Amygdala (tissue), 56 donors: ENCODE measurements around the gene HIPK1.
"Not testable (repeated sequence)": the region's sequence is repeated elsewhere in the genome, so short reads cannot be mapped to it uniquely, and the experiment has no call there.

Experiments
- DNase-seq, 56 donors: peaks; one replicate each; lab custom pipeline; 2025; lab: John Stamatoyannopoulos, UW

Gene HIPK1

DNA sequence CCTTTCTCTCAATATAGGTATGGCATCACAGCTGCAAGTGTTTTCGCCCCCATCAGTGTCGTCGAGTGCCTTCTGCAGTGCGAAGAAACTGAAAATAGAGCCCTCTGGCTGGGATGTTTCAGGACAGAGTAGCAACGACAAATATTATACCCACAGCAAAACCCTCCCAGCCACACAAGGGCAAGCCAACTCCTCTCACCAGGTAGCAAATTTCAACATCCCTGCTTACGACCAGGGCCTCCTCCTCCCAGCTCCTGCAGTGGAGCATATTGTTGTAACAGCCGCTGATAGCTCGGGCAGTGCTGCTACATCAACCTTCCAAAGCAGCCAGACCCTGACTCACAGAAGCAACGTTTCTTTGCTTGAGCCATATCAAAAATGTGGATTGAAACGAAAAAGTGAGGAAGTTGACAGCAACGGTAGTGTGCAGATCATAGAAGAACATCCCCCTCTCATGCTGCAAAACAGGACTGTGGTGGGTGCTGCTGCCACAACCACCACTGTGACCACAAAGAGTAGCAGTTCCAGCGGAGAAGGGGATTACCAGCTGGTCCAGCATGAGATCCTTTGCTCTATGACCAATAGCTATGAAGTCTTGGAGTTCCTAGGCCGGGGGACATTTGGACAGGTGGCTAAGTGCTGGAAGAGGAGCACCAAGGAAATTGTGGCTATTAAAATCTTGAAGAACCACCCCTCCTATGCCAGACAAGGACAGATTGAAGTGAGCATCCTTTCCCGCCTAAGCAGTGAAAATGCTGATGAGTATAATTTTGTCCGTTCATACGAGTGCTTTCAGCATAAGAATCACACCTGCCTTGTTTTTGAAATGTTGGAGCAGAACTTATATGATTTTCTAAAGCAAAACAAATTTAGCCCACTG, 11.5 kb downstream of the HIPK1 start:
- DNase-seq = no peak

DNA sequence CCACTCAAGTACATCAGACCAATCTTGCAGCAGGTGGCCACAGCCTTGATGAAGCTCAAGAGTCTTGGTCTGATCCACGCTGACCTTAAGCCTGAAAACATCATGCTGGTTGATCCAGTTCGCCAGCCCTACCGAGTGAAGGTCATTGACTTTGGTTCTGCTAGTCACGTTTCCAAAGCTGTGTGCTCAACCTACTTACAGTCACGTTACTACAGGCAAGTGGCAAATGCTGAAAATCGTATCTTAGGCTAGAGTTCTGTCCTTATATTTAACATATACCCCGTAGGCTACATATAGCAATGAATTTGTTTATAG, 12.1 kb downstream of the HIPK1 start:
- DNase-seq = no peak

DNA sequence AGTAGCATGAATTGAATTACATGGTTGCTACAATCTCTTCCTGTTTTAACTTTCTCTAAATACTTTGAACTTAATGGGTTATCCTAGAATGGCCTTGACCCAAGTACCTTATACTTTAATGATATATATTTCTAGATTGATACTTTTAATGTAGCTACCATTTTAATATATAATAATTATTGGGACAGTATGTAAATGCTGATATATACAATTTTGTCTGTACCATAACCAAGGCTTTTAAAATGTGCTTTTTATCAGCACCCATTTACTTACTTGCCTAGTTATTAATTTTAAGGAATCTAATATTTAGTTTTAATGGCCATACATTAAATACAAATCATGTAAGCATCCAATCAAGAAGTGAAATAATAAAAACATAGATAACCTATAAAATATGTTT, 13.4 kb downstream of the HIPK1 start:
- no peak for DNase-seq

DNA sequence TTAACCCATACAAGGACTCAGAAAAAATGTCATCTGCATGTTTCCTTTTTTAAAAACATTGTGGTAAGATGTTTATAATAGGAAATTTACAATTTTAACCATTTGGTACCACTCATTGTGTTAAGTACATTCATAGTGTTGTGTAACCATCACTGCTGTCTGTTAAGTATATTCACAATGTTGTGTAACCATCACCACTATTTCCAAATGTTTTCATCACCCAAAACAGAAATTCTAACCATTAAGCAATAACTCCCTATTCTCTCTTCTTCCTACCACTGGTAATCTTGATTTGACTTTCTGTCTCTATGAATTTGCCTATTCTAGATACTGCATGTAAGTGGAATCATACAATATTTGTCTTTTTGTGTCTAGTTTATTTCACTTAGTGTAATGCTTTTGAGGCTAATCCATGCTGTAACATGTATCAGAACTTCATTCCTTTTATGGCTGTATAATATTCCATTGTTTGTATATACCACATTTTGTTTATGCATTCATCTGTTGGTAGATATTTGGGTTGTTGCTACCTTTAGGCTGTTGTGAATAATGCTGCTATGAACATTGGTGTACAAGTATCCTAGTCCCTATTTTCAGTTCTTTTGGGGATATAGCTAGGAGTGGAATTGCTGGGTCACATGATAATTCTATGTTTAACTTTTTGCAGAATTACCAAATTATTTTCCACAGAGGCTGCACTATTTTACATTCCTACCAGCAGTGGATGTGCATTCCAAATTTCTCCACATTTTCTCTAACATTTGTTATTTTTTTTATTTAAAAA, 14.1 kb downstream of the HIPK1 start:
- no peak for DNase-seq

DNA sequence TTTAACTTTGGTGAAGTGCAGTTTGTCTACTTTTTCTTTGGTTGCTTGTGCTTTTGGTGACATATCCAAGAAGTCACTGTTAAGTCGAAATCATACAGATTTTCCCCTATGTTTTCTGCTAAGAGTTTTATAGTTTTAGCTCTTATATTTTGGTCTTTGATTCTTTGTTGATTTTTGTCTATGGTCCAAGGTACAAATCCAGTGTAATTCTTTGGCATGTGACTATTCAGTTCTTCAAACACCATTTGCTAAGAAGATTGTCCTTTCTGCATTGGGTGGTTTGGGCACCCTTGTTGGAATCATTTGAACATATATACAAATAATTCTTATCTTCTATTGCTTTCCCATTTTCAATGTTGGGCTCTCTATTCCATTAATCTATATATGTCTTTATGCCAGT, 16.2 kb downstream of the HIPK1 start:
- DNase-seq = no peak

DNA sequence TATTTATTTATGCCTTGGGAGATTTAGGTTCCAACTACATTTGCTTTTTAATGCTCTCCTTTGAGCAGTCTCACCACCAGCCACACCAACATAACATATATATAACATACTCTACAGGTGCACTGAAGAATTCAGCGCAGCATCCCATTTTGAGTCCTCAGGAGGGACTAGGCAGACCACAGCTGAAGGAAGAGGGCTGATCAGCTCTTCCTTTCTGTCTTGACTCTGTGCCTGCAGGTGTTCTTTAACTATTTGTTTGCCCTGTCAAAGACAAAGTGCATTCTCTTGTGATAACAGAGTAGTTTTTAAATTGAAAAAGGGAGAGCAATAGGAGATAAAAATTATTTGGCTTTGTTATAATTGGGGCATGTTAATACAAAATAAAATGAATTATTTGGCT, 17.0 kb downstream of the HIPK1 start:
- no peak for DNase-seq

DNA sequence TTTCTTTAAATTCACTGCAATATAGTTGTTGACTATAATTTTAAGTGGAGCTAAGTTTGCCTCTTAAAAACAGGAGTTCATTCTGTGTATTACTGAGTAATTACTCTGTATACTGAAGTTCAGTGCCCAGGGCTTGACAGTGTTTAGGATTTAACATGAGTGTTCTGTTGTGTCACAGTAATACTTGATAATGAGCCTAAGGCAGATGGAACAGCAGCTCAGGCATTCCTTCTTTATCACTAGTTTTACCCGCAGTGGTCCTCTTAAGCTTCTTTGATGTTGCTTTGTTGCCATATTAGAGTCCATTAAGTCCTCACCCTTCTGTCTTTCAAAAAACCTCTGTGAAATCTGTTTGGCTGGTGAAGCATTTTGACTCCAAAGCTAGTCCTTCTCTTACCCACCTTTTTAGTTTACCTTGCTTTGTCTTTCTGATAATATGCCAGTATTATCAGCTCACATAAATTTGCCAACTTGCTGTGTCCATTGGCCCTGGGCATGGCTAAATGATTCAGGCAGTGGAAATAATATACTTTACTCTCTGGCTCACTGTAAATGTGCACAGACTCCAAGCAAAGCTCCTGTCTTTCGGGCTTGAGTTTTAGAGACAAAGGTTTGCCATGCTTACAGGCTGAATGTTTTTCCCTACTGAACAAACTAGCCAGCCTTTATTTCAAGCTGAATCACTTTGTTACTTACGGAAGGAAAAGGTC, 17.7 kb downstream of the HIPK1 start:
- no peak for DNase-seq

DNA sequence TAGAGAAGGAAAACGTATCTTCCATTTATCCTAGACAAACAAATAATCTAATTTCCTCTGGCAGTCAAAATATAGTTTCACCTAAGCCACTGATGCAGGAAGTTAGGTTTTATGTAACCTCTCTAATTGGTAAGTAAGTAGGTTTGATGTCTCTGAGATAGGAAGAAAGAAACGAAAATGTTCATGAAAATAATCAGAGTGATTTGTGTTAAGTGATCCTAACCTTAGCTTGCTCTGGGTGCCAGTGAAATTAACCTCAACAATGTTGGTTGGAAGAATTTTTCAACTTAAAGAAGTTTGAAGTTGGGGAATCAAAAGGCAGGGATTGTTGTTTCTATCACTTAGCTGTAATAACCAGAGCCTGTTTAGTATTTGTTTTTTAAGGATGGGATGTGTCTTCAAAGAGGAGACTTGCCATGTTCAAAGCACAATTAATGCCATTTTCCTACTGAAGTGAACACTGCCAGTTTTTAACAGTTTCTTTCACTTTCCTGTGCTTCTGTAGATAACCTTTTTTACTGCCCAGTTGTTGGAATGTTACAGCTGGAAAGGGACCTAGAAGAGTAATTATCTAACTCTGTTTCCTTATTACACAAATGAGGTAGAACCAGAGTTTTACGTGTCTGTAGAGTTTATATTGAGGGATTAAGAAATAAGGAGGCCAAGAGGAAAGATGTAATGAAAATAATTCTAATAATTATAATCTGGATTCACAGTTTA, 18.4 kb downstream of the HIPK1 start:
- DNase-seq = no peak

DNA sequence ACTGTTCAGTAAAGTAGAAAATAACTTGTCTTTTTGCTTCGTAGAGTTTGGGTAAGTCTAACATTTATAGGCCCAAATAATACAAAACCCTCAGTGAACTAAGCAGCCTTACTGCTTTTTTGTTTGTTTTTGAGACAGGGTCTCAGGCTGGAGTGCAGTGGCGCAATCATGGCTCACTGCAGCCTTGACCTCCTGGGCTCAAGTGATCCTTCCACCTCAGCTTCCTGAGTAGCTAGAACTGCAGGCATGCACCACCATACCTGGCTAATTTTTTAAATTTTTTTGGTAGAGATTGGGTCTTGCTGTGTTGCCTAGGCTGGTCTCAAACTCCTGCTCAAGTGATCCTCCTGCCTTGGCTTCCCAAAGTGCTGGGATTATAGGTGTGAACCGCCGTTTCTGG, 19.0 kb downstream of the HIPK1 start:
- DNase-seq = not testable (repeated sequence)

DNA sequence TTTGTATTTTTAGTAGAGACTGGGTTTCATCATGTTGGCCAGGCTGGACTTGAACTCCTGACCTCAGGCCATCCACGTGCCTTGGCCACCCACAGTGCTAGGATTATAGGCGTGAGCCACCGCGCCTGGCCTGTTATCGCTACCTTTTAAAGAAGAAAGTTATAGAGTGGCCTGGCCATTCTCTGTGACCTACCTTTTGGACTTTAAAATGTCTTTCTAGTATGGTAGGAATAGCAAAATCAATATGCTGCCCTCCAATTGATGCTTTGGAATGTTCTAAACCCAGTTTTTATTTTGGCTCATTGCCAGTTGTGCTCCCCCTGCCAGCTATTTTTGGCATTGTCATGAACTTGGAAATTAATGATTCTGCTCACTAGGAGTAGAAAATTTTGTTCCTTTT, 19.9 kb downstream of the HIPK1 start:
- peak in 1 of 56 donors; percentile 6 for DNase-seq

DNA sequence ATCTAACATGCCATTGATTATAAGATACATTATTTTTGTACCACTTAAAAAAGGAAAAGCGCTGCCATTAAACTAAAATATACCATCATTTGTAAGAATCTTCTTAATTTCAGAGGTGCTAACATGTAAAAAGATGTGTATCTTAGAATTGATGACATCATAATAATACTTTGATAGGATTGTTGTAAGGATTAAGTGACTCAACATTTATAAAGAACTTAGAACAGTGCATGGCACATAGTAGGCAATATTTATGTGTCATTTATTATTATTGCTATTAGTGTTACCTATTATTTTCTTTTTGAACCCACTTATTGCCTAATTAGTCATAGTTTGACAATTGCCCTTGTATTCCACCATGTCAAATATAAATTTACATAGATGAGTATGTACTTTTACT, 21.8 kb downstream of the HIPK1 start:
- DNase-seq = no peak

DNA sequence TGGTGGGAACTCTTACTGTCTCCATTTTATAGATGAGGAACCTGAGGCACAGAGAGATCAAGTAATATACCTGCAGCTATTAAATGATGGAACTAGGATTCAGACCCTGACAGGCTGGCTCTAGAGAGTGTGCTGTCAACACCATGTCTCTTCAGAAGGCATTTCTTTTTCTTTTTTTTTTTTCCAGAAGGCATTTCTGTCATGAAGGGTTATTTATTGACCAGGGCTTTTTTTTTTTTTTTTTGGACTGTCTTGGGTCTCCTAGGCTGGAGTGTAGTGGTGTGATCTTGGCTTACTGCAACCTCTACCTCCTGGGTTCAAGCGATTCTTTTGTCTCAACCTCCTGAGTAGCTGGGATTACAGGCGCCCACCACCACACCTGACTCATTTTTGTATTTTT, 22.6 kb downstream of the HIPK1 start:
- no peak for DNase-seq

DNA sequence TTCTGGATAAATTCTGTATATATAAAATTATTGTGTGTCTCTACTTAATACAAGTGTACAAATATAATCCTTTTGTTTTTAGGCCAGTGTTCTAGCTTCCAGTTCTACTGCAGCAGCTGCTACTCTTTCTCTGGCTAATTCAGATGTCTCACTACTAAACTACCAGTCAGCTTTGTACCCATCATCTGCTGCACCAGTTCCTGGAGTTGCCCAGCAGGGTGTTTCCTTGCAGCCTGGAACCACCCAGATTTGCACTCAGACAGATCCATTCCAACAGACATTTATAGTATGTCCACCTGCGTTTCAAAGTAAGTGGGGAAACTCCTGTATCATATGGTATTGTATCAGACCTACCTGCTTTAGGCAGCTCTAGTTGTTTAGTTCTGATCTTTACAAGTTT, 28.9 kb downstream of the HIPK1 start:
- no peak for DNase-seq

DNA sequence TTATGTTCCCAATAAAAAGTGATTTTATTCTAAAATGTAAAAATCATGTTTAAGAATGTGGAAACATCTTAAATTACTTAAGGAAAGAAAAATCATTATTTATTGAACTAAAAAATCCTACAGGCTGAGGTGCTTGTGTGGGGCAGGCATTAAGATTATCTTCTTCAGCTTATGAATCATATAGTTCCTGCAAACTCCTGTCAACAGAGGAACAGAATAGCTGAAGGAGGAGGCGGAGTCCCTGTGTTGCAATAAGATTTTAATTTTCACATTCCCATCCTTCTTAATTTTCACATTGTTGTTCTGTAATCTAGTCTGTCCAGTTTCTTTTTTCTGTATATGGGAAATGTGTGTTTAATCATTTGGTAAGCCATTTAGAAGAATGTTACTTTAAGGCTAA, 29.6 kb downstream of the HIPK1 start:
- no peak for DNase-seq

DNA sequence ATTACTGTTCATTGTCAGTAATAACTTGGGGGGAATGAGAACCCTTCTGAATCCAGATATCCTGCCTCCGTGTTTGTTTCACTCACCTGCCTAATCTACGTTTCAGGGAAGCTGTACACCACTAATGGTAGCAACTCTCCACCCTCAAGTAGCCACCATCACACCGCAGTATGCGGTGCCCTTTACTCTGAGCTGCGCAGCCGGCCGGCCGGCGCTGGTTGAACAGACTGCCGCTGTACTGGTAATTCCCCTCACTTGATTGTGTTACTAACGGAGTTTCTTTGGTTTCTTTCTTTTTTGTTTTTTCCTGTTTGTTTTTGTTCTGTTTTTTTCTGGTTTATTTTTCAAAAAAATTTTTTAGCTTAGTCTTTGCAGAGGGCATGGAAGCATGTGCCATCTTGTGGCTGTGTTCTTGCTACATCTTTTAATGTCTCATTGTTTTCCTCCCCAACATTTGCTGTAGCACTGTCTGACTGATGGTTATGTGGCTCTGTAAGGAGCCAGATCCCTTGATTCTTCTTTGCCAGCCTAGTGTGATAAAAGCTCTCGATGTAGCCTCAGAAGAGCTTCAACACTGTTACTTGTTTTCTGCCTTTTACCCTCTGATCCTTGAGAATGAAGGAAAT, 34.3 kb downstream of the HIPK1 start:
- DNase-seq = no peak

DNA sequence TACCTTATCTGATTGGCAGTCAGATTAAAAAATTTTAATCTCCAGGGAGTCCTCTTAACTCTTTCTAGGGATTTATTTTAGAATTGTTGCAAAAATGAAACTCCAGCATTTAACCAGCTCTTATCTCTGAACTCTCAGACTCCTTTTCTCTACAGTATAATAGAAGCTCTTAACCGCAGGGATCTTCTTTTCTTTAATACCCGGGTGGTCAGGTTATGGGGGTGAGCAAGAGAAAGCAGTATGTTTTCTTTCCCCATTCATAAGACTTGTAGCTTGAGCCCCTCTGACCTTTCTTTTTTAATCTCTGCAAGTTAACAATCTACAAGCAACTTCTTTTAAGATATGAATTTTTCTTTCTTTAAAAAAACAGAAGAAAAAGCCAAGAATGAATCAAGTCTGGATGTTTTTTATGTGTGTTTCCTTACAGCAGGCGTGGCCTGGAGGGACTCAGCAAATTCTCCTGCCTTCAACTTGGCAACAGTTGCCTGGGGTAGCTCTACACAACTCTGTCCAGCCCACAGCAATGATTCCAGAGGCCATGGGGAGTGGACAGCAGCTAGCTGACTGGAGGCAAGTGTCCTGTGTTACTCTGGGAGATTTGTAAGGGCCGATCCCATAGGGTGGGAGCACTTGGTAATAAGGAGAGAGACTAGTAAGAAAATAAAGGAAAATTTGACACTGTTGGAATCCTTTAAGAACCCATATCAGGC, 36.7 kb downstream of the HIPK1 start:
- DNase-seq = no peak

DNA sequence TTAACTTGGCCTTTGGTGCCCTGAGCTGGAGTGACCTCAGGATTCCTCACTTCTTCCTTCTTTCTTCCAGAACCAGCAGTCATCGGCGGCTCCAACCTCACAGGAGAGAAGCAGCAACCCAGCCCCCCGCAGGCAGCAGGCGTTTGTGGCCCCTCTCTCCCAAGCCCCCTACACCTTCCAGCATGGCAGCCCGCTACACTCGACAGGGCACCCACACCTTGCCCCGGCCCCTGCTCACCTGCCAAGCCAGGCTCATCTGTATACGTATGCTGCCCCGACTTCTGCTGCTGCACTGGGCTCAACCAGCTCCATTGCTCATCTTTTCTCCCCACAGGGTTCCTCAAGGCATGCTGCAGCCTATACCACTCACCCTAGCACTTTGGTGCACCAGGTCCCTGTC, 43.8 kb downstream of the HIPK1 start:
- DNase-seq = no peak

DNA sequence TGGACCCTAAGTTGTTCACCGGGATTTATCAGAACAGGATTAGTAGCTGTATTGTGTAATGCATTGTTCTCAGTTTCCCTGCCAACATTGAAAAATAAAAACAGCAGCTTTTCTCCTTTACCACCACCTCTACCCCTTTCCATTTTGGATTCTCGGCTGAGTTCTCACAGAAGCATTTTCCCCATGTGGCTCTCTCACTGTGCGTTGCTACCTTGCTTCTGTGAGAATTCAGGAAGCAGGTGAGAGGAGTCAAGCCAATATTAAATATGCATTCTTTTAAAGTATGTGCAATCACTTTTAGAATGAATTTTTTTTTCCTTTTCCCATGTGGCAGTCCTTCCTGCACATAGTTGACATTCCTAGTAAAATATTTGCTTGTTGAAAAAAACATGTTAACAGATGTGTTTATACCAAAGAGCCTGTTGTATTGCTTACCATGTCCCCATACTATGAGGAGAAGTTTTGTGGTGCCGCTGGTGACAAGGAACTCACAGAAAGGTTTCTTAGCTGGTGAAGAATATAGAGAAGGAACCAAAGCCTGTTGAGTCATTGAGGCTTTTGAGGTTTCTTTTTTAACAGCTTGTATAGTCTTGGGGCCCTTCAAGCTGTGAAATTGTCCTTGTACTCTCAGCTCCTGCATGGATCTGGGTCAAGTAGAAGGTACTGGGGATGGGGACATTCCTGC, 46.2 kb downstream of the HIPK1 start:
- DNase-seq = no peak
